ENCODE measurements around the gene FLCN. TPM values are rescaled to one million over a fixed set of nuclear protein-coding genes. Genes with fewer than 3 reads are reported as not detected.
A peak's percentile ranks its signal among the peaks of the same experiment; 100 is the strongest.

The FLCN gene
- total RNA-seq, 1 experiment from 2014 or later = 25.6 TPM

DNA sequence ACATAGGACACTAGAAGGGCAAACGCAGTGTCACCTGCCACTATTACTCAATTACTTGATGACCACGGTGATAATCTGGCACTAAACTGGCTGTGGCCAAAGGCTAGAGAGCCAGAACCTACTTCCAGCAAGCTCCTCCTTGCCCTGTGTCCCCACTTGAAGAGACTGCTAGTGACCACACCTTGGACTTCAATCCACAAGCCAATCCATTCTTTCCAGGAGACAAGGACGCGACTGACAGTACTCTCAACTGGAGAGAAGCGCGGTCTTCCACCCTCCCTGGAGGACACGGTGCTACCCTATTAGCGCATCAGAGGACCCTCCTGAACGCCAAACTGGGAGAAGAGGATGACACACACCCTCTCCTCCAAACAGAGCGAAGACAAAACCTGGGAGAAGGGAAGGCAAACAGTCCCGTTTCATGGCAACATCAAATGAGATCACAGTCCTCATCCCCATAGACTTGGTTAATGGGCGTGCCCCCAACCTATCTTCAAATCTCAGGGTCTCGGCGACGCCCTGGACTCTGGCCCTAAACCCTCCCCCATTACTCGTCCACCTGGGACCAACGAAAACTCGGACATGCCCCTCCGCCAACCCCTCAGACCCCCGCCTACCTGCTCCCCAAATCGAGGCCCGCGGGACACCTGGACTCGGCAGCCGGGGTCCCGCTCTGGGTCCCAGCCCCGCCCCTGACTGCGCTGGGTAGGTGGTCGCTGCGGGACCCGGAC is 508 bp downstream of the FLCN start:
- Mint-ChIP-seq H3K9me3 (ENCODE audit: unreplicated experiment) (no peaks in the 10 kb centered on the region), H3K27ac (ENCODE audit: low read depth, unreplicated experiment) (peak overlapping the region; percentile 100), H3K4me3 (ENCODE audit: unreplicated experiment) (peak overlapping the region; percentile 82), H3K27me3 (ENCODE audit: insufficient read depth, unreplicated experiment) (no peaks in the 10 kb centered on the region), H3K4me1 (ENCODE audit: insufficient read depth, unreplicated experiment) (peaks cover 13% of the 10 kb centered on the region), H3K36me3 (ENCODE audit: insufficient read depth, unreplicated experiment) (peaks cover 31% of the 10 kb centered on the region)
- DNase-seq (ENCODE audit: unreplicated experiment) = peak; percentile 17
- ChIA-PET CTCF (interaction anchor here (0.6 to 1.2 kb wide), 4 partner anchors 24 to 237 kb away, joined by 3 read pairs; no protein-coding TSS in a partner anchor), POLR2A (interaction anchor here (0.6 to 4.2 kb wide), 19 partner anchors 10 to 268 kb away, joined by 3 to 19 read pairs (median 3); partner anchors contain the start of genes COPS3 and PLD6)
- TSS peak; percentile 71 for BruUV-seq (replicated peaks)
- intact Hi-C loops (cut with micrococcal nuclease) = no loop called here
- TF ChIP-seq, protein P1, sequence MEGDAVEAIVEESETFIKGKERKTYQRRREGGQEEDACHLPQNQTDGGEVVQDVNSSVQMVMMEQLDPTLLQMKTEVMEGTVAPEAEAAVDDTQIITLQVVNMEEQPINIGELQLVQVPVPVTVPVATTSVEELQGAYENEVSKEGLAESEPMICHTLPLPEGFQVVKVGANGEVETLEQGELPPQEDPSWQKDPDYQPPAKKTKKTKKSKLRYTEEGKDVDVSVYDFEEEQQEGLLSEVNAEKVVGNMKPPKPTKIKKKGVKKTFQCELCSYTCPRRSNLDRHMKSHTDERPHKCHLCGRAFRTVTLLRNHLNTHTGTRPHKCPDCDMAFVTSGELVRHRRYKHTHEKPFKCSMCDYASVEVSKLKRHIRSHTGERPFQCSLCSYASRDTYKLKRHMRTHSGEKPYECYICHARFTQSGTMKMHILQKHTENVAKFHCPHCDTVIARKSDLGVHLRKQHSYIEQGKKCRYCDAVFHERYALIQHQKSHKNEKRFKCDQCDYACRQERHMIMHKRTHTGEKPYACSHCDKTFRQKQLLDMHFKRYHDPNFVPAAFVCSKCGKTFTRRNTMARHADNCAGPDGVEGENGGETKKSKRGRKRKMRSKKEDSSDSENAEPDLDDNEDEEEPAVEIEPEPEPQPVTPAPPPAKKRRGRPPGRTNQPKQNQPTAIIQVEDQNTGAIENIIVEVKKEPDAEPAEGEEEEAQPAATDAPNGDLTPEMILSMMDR (IDR thresholded peaks at IDR 0.05; ENCODE audit: unreplicated experiment) = no peak

- Mint-ChIP-seq H3K4me1 (ENCODE audit: insufficient read depth, unreplicated experiment) (peaks cover 13% of the 10 kb centered on the region), H3K27ac (ENCODE audit: low read depth, unreplicated experiment) (peak overlapping the region; percentile 100), H3K27me3 (ENCODE audit: insufficient read depth, unreplicated experiment) (no peaks in the 10 kb centered on the region), H3K4me3 (ENCODE audit: unreplicated experiment) (peak overlapping the region; percentile 82), H3K9me3 (ENCODE audit: unreplicated experiment) (no peaks in the 10 kb centered on the region), H3K36me3 (ENCODE audit: insufficient read depth, unreplicated experiment) (peaks cover 38% of the 10 kb centered on the region)
- no TSS peak for BruUV-seq (replicated peaks)
- intact Hi-C loops (cut with micrococcal nuclease) = no loop called here
- ChIA-PET CTCF (interaction anchor here (0.7 to 1.2 kb wide), 3 partner anchors 175 to 236 kb away, joined by 3 read pairs; no protein-coding TSS in a partner anchor), POLR2A (interaction anchor here (0.6 to 4.2 kb wide), 11 partner anchors 9 to 605 kb away, joined by 3 to 19 read pairs (median 3); partner anchors contain the start of gene COPS3)
- no peak for DNase-seq (ENCODE audit: unreplicated experiment)
- TF ChIP-seq, protein P1 (IDR thresholded peaks at IDR 0.05; ENCODE audit: unreplicated experiment) = no peak
These were observed 1.5 kb downstream of the FLCN start for GRCh38 chr17:17235212-17236174.

DNA sequence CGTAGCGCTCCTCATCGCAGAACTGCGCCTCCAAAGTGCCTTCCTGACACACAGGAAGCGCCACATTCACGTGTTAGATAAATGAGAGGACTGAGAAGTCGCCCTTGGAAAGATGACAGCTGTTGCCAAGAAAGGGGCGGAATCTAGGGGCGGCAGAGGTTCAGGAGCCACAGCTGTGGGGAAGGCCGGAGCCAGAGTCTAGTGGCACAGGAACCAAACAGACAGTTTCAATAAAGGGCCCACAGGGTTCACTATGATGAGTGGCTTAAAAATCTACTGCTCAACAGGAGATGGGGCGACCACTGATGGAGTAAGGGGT is 4.7 kb downstream of the FLCN start:
- Mint-ChIP-seq H3K4me3 (ENCODE audit: unreplicated experiment) (no peak overlapping the region), H3K27me3 (ENCODE audit: insufficient read depth, unreplicated experiment) (no peaks in the 10 kb centered on the region), H3K27ac (ENCODE audit: low read depth, unreplicated experiment) (no peak overlapping the region), H3K36me3 (ENCODE audit: insufficient read depth, unreplicated experiment) (peaks cover 62% of the 10 kb centered on the region), H3K4me1 (ENCODE audit: insufficient read depth, unreplicated experiment) (peaks cover 13% of the 10 kb centered on the region), H3K9me3 (ENCODE audit: unreplicated experiment) (no peaks in the 10 kb centered on the region)
- TF ChIP-seq, protein P1 (IDR thresholded peaks at IDR 0.05; ENCODE audit: unreplicated experiment) = no peak
- ChIA-PET POLR2A (interaction anchor here (0.7 to 0.8 kb wide), 2 partner anchors 46 to 951 kb away, joined by 3 to 4 read pairs; partner anchors contain the start of gene ALKBH5), CTCF (interaction anchor here (0.5 kb wide), 1 partner anchor 42 kb away, joined by 3 read pairs; no protein-coding TSS in a partner anchor)
- BruUV-seq (replicated peaks) = no TSS peak
- intact Hi-C loops (cut with micrococcal nuclease) = no loop called here
- DNase-seq (ENCODE audit: unreplicated experiment) = no peak
